Measurements from ENCODE around the gene TOPORS.

TOPORS gene

GRCh38 chr9:32571969-32572899, 19.8 kb upstream of the TOPORS start:
- peaks cover 5% of the 10 kb centered on the region; the same call in 1 of the 2 replicates for H3K27me3 ChIP-seq
- H3K9me3 ChIP-seq, result no peaks in the 10 kb centered on the region
- peak; percentile 86 for TF ChIP-seq CTCF (IDR thresholded peaks at IDR 0.05; ENCODE audit: low read depth, low read length)
- H3K36me3 ChIP-seq, result peaks cover 4% of the 10 kb centered on the region; the same call in 1 of the 2 replicates
- peak; percentile 77 for DNase-seq
- H3K4me1 ChIP-seq, result peaks cover 3% of the 10 kb centered on the region; the same call in 1 of the 2 replicates
- H3K4me3 ChIP-seq (ENCODE audit: low read depth, low read length), result peak overlapping the region; percentile 100

GRCh38 chr9:32570262-32570661, 17.9 kb upstream of the TOPORS start:
- Histone ChIP-seq H3K36me3 (peaks cover 20% of the 10 kb centered on the region), H3K9me3 (no peaks in the 10 kb centered on the region)
- no peak for TF ChIP-seq CTCF (IDR thresholded peaks at IDR 0.05; ENCODE audit: low read depth, low read length)

GRCh38 chr9:32566770-32567169, 14.4 kb upstream of the TOPORS start:
- Histone ChIP-seq H3K27me3 (no peaks in the 10 kb centered on the region), H3K4me1 (peaks cover 6% of the 10 kb centered on the region; the same call in 1 of the 2 replicates), H3K4me3 (ENCODE audit: low read depth, low read length) (no peak overlapping the region), H3K36me3 (peaks cover 24% of the 10 kb centered on the region), H3K9me3 (no peaks in the 10 kb centered on the region)
- DNase-seq, result no peak
- no peak for TF ChIP-seq CTCF (IDR thresholded peaks at IDR 0.05; ENCODE audit: low read depth, low read length)

More at GRCh38 chr9:32570262-32570661, 17.9 kb upstream of the TOPORS start:
- no peak overlapping the region for H3K4me3 ChIP-seq (ENCODE audit: low read depth, low read length)
- DNase-seq, result no peak
- H3K27me3 ChIP-seq, result no peaks in the 10 kb centered on the region
- H3K4me1 ChIP-seq, result peaks cover 3% of the 10 kb centered on the region; the same call in 1 of the 2 replicates

GRCh38 chr9:32565967-32566366, 13.6 kb upstream of the TOPORS start:
- TF ChIP-seq CTCF (IDR thresholded peaks at IDR 0.05; ENCODE audit: low read depth, low read length), result no peak
- H3K4me3 ChIP-seq (ENCODE audit: low read depth, low read length), result no peak overlapping the region
- no peaks in the 10 kb centered on the region for H3K9me3 ChIP-seq
- H3K36me3 ChIP-seq, result peaks cover 24% of the 10 kb centered on the region
- no peaks in the 10 kb centered on the region for H3K27me3 ChIP-seq
- H3K4me1 ChIP-seq, result peaks cover 5% of the 10 kb centered on the region; the same call in 1 of the 2 replicates
- no peak for DNase-seq

GRCh38 chr9:32558408-32558934, 6.1 kb upstream of the TOPORS start:
- Histone ChIP-seq H3K4me3 (ENCODE audit: low read depth, low read length) (no peak overlapping the region), H3K9me3 (no peaks in the 10 kb centered on the region), H3K36me3 (no peaks in the 10 kb centered on the region), H3K4me1 (0 out of 2 replicates have a peak, but pooled peaks cover 4% of the 10 kb centered on the region), H3K27me3 (no peaks in the 10 kb centered on the region)
- DNase-seq, result no peak
- no peak for TF ChIP-seq CTCF (IDR thresholded peaks at IDR 0.05; ENCODE audit: low read depth, low read length)

- Histone ChIP-seq H3K36me3 (no peaks in the 10 kb centered on the region), H3K27me3 (no peaks in the 10 kb centered on the region), H3K4me3 (ENCODE audit: low read depth, low read length) (no peak overlapping the region), H3K4me1 (no peaks in the 10 kb centered on the region), H3K9me3 (no peaks in the 10 kb centered on the region)
- DNase-seq, result no peak
- TF ChIP-seq CTCF (IDR thresholded peaks at IDR 0.05; ENCODE audit: low read depth, low read length), result no peak
Measured at GRCh38 chr9:32554591-32554990, 2.2 kb upstream of the TOPORS start.

Measured in BE2C (cell line).